ENCODE results near the gene PRKG1. TPM values are rescaled to one million over a fixed set of nuclear protein-coding genes. Genes with fewer than 3 reads are reported as not detected.
"Not testable (repeated sequence)": the region's sequence is repeated elsewhere in the genome, so short reads cannot be mapped to it uniquely, and the experiment has no call there.

Gene PRKG1
- polyA plus RNA-seq, 1 donor: 12.0 TPM

DNA sequence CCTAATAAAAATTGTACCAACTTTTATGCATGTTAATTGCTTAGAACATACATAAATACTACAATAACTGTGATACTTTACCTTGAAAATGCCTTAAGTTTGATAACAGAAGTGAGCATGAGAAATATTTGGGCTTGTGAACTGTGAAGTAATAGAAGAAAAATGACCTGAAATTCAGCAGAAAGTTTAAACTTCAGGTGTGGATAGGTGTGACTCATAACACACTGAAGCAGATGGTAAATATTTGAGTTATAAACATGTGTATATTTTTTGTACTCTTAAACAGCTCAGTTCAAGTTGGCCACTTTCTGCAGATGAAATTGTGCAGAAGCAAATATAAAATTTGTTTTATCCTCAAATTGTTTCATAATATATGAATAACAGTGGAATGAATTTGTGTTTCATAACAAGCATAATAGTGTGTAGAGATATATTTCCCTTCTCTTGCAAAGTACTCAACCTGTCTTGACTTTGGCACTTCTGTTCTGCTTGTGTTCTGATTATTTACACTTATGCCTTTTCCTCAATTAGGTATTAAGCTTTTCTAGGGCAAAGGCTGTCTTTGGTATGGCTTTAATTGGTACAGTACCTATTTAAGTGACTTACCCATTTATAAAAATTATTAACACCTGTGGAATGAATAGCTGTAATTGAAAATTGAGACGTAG lies 122.4 kb downstream of the PRKG1 start:
- no peak for DNase-seq
- Histone ChIP-seq H3K27me3 (ENCODE audit: control insufficient read depth, insufficient read depth, low read length) (no peaks in the 10 kb centered on the region), H3K4me1 (ENCODE audit: control insufficient read depth, insufficient read depth, low read length) (no peaks in the 10 kb centered on the region), H3K9me3 (ENCODE audit: control insufficient read depth, low read depth, low read length) (no peaks in the 10 kb centered on the region), H3K36me3 (ENCODE audit: control insufficient read depth, insufficient read depth, low read length) (no peaks in the 10 kb centered on the region), H3K27ac (ENCODE audit: low read length) (no peak overlapping the region), H3K4me3 (ENCODE audit: low read length) (no peak overlapping the region)
- whole genome bisulfite sequencing (ENCODE audit: insufficient coverage, low lambda C conversion rate): 86% methylated on average over 1 of the region's 1 CpG

DNA sequence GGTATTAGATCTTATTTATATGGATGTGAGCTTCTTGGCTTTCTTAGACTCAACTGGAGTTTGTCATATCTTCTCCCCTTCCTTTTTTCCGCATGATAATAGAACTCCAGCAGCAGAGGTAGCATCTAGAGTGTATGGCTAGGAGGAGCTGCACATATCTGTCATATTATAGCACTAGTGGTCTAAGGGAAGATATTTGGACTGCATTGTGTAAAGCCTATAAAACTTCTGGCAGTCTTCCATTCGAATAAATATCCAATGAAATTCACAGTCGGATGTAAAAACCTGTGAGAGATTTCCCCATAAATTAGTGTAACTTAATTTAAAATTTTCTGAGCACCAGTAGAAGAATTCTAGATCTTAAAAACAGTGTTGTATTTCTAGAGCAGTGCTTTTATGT lies 123.9 kb downstream of the PRKG1 start:
- no peaks in the 10 kb centered on the region for H3K9me3 ChIP-seq (ENCODE audit: control insufficient read depth, low read depth, low read length)
- no peaks in the 10 kb centered on the region for H3K4me1 ChIP-seq (ENCODE audit: control insufficient read depth, insufficient read depth, low read length)
- no peak overlapping the region for H3K27ac ChIP-seq (ENCODE audit: low read length)
- DNase-seq: no peak
- no peaks in the 10 kb centered on the region for H3K36me3 ChIP-seq (ENCODE audit: control insufficient read depth, insufficient read depth, low read length)
- no peak overlapping the region for H3K4me3 ChIP-seq (ENCODE audit: low read length)
- WGBS (ENCODE audit: insufficient coverage, low lambda C conversion rate): 90% methylated on average over 2 of the region's 3 CpGs
- H3K27me3 ChIP-seq (ENCODE audit: control insufficient read depth, insufficient read depth, low read length): no peaks in the 10 kb centered on the region

DNA sequence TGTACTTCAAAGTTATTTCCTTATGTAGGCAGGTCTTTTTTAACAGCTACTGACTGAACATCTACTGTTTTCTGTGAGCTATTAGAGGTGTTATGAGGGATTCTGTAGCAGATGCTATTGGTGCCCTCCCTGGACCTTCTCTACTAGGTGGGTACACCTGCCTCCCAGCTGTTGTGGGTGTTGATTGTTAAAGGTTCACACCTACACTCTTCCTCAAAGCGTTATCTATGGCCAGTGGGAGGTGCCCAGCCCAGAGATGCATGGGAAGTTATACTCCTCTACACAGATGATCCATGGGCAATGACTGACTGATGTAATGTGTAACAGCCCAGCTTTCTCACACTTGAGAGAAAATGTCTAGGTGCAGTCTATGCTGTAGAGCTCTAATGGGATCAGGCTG lies 127.7 kb downstream of the PRKG1 start:
- Histone ChIP-seq H3K27me3 (ENCODE audit: control insufficient read depth, insufficient read depth, low read length) (no peaks in the 10 kb centered on the region), H3K4me3 (ENCODE audit: low read length) (no peak overlapping the region), H3K27ac (ENCODE audit: low read length) (no peak overlapping the region), H3K36me3 (ENCODE audit: control insufficient read depth, insufficient read depth, low read length) (no peaks in the 10 kb centered on the region), H3K9me3 (ENCODE audit: control insufficient read depth, low read depth, low read length) (no peaks in the 10 kb centered on the region), H3K4me1 (ENCODE audit: control insufficient read depth, insufficient read depth, low read length) (no peaks in the 10 kb centered on the region)
- DNase-seq: peak in 1 of 2 donors; percentile 13
- no CpG with 5 or more reads among the region's 1 CpG for WGBS (ENCODE audit: insufficient coverage, low lambda C conversion rate)

DNA sequence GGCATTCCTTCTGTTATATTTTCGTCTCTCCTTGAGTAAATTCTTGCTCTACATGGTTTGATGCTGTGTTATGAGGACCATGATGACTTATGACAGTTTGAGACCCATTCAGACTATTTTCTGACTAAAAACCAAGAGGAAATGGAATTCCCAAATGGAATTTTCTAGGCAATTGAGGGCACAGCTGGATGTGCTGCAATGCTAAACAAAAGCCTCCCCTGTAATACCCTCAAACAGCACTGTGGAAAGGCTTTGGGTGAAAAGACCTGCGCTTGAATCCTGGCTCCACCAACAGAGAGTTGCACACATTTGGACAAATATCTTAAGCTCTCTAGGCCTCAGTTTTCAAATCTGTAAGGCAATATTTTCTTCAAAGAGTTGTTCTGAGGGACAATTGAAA lies 129.1 kb downstream of the PRKG1 start:
- Histone ChIP-seq H3K36me3 (ENCODE audit: control insufficient read depth, insufficient read depth, low read length) (no peaks in the 10 kb centered on the region), H3K9me3 (ENCODE audit: control insufficient read depth, low read depth, low read length) (no peaks in the 10 kb centered on the region), H3K4me1 (ENCODE audit: control insufficient read depth, insufficient read depth, low read length) (no peaks in the 10 kb centered on the region), H3K27me3 (ENCODE audit: control insufficient read depth, insufficient read depth, low read length) (no peaks in the 10 kb centered on the region), H3K4me3 (ENCODE audit: low read length) (no peak overlapping the region), H3K27ac (ENCODE audit: low read length) (no peak overlapping the region)
- 100% methylated on average over 1 of the region's 2 CpGs for WGBS (ENCODE audit: insufficient coverage, low lambda C conversion rate)
- DNase-seq: no peak

DNA sequence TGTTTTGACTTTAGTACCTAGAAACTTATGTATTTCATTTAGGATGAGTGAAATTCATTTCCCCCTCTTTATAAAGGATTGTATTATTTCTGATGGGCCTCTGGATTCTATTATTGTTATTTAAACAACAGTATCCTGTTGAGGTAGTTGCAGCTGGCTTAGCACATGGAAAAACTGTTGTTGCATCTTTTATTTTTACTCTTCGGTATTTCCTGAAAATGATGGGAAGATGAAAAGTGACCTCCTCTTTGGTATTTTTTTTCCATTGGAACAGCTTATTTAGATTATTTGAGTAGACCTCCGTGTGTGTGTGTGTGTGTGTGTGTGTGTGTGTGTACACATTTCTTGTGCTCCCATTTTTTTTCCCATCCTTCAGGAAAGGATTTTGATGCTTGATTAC lies 129.8 kb downstream of the PRKG1 start:
- no peaks in the 10 kb centered on the region for H3K4me1 ChIP-seq (ENCODE audit: control insufficient read depth, insufficient read depth, low read length)
- WGBS (ENCODE audit: insufficient coverage, low lambda C conversion rate): no CpG with 5 or more reads among the region's 2 CpGs
- no peaks in the 10 kb centered on the region for H3K9me3 ChIP-seq (ENCODE audit: control insufficient read depth, low read depth, low read length)
- H3K27me3 ChIP-seq (ENCODE audit: control insufficient read depth, insufficient read depth, low read length): no peaks in the 10 kb centered on the region
- no peaks in the 10 kb centered on the region for H3K36me3 ChIP-seq (ENCODE audit: control insufficient read depth, insufficient read depth, low read length)
- H3K4me3 ChIP-seq (ENCODE audit: low read length): no peak overlapping the region
- DNase-seq: no peak
- no peak overlapping the region for H3K27ac ChIP-seq (ENCODE audit: low read length)

DNA sequence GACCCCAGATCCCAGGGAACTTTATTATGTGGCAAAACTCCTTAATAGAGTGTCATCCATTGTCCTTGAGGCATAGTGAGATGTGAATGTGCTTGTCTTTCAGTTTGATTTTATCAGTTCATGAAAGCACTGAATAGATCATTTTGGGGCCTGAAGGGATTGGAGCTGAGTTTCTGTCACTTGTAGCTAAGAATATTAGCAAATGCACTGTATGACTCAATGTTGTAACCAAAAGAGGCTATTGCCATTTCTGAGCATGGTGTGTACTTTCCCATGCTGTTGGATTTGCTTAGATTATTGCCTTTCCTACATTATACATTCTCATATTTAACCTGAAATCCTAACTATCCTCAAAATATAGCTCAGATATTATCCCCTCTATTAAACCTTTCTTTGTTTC lies 130.4 kb downstream of the PRKG1 start:
- no peaks in the 10 kb centered on the region for H3K27me3 ChIP-seq (ENCODE audit: control insufficient read depth, insufficient read depth, low read length)
- H3K4me1 ChIP-seq (ENCODE audit: control insufficient read depth, insufficient read depth, low read length): no peaks in the 10 kb centered on the region
- H3K36me3 ChIP-seq (ENCODE audit: control insufficient read depth, insufficient read depth, low read length): no peaks in the 10 kb centered on the region
- no peak overlapping the region for H3K4me3 ChIP-seq (ENCODE audit: low read length)
- no peaks in the 10 kb centered on the region for H3K9me3 ChIP-seq (ENCODE audit: control insufficient read depth, low read depth, low read length)
- H3K27ac ChIP-seq (ENCODE audit: low read length): no peak overlapping the region
- DNase-seq: no peak

DNA sequence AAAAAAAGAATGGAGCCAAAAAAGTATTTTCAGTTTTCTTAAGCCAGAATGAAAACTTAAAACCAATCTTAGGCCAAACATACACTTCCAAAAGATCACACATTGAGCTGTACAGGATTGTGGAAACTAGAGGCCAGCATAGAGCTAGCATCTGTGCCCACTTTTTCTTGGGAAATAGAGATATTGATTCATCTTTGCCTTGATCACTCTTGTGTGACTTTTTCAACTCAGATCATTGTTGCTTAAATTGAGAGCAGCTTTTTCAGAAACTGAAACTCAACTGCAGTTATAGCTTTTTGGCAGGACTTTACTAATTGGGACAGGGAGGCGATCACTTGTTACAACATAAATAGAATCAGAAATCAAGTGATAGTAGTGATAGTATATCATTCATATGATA lies 132.2 kb downstream of the PRKG1 start:
- H3K9me3 ChIP-seq (ENCODE audit: control insufficient read depth, low read depth, low read length): no peaks in the 10 kb centered on the region
- no peak for DNase-seq
- H3K4me3 ChIP-seq (ENCODE audit: low read length): no peak overlapping the region
- H3K4me1 ChIP-seq (ENCODE audit: control insufficient read depth, insufficient read depth, low read length): no peaks in the 10 kb centered on the region
- H3K36me3 ChIP-seq (ENCODE audit: control insufficient read depth, insufficient read depth, low read length): no peaks in the 10 kb centered on the region
- H3K27ac ChIP-seq (ENCODE audit: low read length): no peak overlapping the region
- WGBS (ENCODE audit: insufficient coverage, low lambda C conversion rate): no CpG with 5 or more reads among the region's 1 CpG
- H3K27me3 ChIP-seq (ENCODE audit: control insufficient read depth, insufficient read depth, low read length): no peaks in the 10 kb centered on the region

DNA sequence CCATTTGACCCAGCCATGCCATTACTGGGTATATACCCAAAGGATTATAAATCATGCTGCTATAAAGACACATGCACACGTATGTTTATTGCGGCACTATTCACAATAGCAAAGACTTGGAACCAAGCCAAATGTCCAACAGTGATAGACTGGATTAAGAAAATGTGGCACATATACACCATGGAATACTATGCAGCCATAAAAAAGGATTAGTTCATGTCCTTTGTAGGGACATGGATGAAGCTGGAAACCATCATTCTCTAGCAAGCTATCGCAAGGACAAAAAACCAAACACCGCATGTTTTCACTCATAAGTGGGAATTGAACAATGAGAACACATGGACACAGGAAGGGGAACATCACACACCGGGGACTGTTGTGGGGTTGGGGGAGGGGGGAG lies 138.7 kb downstream of the PRKG1 start:
- not testable (repeated sequence) for DNase-seq; H3K4me3 ChIP-seq (ENCODE audit: low read length); H3K36me3 ChIP-seq (ENCODE audit: control insufficient read depth, insufficient read depth, low read length); H3K9me3 ChIP-seq (ENCODE audit: control insufficient read depth, low read depth, low read length); H3K4me1 ChIP-seq (ENCODE audit: control insufficient read depth, insufficient read depth, low read length); H3K27ac ChIP-seq (ENCODE audit: low read length); H3K27me3 ChIP-seq (ENCODE audit: control insufficient read depth, insufficient read depth, low read length)
- whole genome bisulfite sequencing (ENCODE audit: insufficient coverage, low lambda C conversion rate): 100% methylated on average over 2 of the region's 5 CpGs

DNA sequence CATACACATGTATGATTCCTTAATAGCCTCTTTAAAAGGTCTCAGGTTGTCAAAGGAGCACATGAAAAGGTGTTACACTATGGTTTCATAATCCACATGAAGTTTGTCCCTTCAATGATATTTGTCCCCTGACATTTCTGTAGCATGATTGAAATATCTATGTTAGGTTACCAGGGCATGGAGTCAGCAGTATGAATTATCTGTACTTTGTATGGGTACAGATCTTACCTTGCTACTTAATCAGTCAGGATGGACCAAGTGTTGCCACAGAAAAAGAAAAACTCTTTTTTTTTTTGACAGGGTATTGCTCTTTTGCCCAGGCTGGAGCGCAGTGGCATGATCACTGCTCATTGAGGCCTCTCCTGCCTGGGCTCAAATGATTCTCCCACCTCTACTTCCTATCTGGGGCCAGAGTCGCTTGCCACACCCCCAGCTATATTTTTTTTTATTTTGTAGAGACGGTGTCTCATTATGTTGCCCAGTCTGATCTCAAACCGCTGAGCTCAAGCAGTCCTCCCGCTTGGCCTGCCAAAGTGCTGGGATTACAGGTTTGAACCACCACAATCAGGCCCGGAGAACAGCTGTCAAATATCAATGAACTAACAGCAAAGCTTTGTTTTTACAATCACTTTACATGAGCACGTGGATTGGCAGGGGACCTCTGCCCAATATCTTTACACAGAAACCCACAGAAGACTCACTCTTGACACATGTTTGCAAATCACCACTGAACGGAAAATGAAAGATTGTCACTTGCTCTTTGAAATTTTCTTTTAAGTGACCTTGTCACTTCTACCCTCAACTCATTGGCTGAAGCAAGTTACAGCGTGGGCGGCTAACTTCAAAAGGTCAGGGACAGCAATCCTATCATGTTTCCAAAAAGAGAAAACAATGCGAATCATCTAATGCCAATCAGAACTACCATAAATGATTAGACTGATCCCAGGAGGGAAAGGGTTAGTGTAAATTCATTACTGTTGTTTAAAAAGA lies 140.2 kb downstream of the PRKG1 start:
- Histone ChIP-seq H3K9me3 (ENCODE audit: control insufficient read depth, low read depth, low read length) (no peaks in the 10 kb centered on the region), H3K27ac (ENCODE audit: low read length) (no peak overlapping the region), H3K36me3 (ENCODE audit: control insufficient read depth, insufficient read depth, low read length) (no peaks in the 10 kb centered on the region), H3K4me3 (ENCODE audit: low read length) (no peak overlapping the region), H3K4me1 (ENCODE audit: control insufficient read depth, insufficient read depth, low read length) (no peaks in the 10 kb centered on the region), H3K27me3 (ENCODE audit: control insufficient read depth, insufficient read depth, low read length) (no peaks in the 10 kb centered on the region)
- WGBS (ENCODE audit: insufficient coverage, low lambda C conversion rate): no CpG with 5 or more reads among the region's 11 CpGs
- no peak for DNase-seq

DNA sequence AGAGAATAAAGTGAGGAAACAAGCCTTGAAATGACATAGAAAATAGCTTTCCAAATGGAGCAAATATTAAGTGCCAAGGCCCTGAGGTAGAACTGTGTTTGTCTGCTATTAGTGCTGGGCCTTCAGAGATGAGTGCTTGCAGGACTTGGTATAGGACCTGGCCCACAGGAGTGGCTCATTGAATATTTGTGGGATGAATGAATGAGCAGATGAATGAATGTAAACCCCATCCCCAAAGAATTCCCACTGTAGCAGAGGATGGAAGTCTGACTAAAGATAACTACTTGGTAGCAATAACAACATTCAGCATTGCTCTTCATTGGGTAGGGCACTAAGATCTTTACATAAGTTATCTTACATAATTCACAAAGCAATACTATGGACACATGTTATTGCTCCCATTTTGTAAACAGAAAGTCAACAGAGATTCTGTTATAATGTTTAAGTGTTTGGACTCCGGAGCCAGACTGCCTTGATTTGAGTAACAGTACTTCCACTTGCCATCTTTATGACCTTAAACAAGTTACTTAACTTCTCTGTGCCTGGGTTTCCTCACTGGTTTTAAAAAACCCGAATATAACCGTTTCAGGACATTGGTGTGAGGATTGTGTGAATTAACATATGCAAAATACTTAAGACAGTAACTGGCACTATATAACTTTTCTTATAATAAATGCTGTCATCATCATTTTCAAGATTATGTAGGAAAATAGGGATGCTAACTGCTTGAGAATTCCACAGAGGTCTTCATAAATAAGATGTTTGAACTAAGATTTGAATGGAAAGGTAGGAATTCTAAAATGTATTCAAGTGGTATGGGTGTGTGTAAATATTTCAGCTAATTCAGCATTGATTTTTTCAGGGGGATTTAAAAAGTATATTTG lies 141.9 kb downstream of the PRKG1 start:
- Histone ChIP-seq H3K36me3 (ENCODE audit: control insufficient read depth, insufficient read depth, low read length) (no peaks in the 10 kb centered on the region), H3K4me3 (ENCODE audit: low read length) (no peak overlapping the region), H3K4me1 (ENCODE audit: control insufficient read depth, insufficient read depth, low read length) (no peaks in the 10 kb centered on the region), H3K27ac (ENCODE audit: low read length) (no peak overlapping the region), H3K9me3 (ENCODE audit: control insufficient read depth, low read depth, low read length) (no peaks in the 10 kb centered on the region), H3K27me3 (ENCODE audit: control insufficient read depth, insufficient read depth, low read length) (no peaks in the 10 kb centered on the region)
- no peak for DNase-seq
- WGBS (ENCODE audit: insufficient coverage, low lambda C conversion rate): 60% methylated on average over 2 of the region's 3 CpGs

All from large intestine (tissue), 3 donors.